ENCODE results near the gene OR5M11.
"Not testable (repeated sequence)": the region's sequence is repeated elsewhere in the genome, so short reads cannot be mapped to it uniquely, and the experiment has no call there.

Gene OR5M11

GRCh38 chr11:56543157-56543556 is at the start of gene OR5M11:
OR5M11 (minus strand) TSS chr11:56543257; CDS start chr11:56543257, 0 bp downstream.
- DNase-seq: no peak

- DNase-seq: not testable (repeated sequence)
Observed at GRCh38 chr11:56592088-56592717, 49.1 kb upstream of the OR5M11 start.

GRCh38 chr11:56577621-56578020 is 34.6 kb upstream of the OR5M11 start, which contains the start of gene OR5M10:
OR5M10 (minus strand) TSS chr11:56577721; CDS start chr11:56577721, 0 bp downstream.
- no peak for DNase-seq

GRCh38 chr11:56558574-56558973 is 15.5 kb upstream of the OR5M11 start:
- DNase-seq: no peak

- DNase-seq: not testable (repeated sequence)
Observed at GRCh38 chr11:56554691-56555090, 11.6 kb upstream of the OR5M11 start.

GRCh38 chr11:56545531-56545930 is 2.5 kb upstream of the OR5M11 start:
- no peak for DNase-seq

- no peak for DNase-seq
Observed at GRCh38 chr11:56543739-56544138, 682 bp upstream of the OR5M11 start.

- DNase-seq: no peak
Observed at GRCh38 chr11:56533054-56533740, 9.9 kb downstream of the OR5M11 start.

- DNase-seq: no peak
Observed at GRCh38 chr11:56531856-56532255, 11.2 kb downstream of the OR5M11 start.

- no peak for DNase-seq
Observed at GRCh38 chr11:56522008-56522407, 21.0 kb downstream of the OR5M11 start.

- DNase-seq: no peak
Observed at GRCh38 chr11:56513280-56513679, 29.8 kb downstream of the OR5M11 start.

- no peak for DNase-seq
Observed at GRCh38 chr11:56509439-56509838, 33.6 kb downstream of the OR5M11 start.

- DNase-seq: no peak
Observed at GRCh38 chr11:56497010-56497409, 46.0 kb downstream of the OR5M11 start.

GRCh38 chr11:56495117-56495516 is 47.9 kb downstream of the OR5M11 start:
- DNase-seq: no peak
